CD4-positive, alpha-beta memory T cell (primary cell): Measurements from ENCODE around the gene TMEM258. TPM values are rescaled to one million over a fixed set of nuclear protein-coding genes. Genes with fewer than 3 reads are reported as not detected.
A peak's percentile ranks its signal among the peaks of the same experiment; 100 is the strongest.

Experiments
- CTCF ChIA-PET: fragments of 350-600 bp; sonication (Branson Sonifier 250); formaldehyde crosslinking; loops from one replicate; lab custom pipeline; 2021; ENCODE audit warnings: inconsistent platforms; ENCODE audit not compliant: partially characterized antibody; lab: Charles Lee
- POLR2A ChIA-PET: fragments of 350-600 bp; sonication (Branson Sonifier 250); formaldehyde crosslinking; loops from one replicate; lab custom pipeline; 2021; ENCODE audit not compliant: partially characterized antibody; lab: Charles Lee
- DNase-seq, 5 donors: peaks; one replicate each; pipeline versions ENCODE4 v3.0.0 to v3.0.0-alpha.2; 2020 to 2022; ENCODE audit warnings: mixed read lengths in 1 of 5
- H3K27ac ChIP-seq: one replicate; pipeline ENCODE4 v1.7.0; 2013; ENCODE audit warnings: low read depth, low read length
- H3K27me3 ChIP-seq: 2 replicates; pipeline ENCODE4 v1.7.0; 2013; ENCODE audit warnings: mild to moderate bottlenecking, low read length, moderate library complexity; ENCODE audit not compliant: insufficient read depth
- H3K36me3 ChIP-seq: 2 replicates; pipeline ENCODE4 v1.7.0; 2013; ENCODE audit warnings: mild to moderate bottlenecking, low read length, moderate library complexity; ENCODE audit not compliant: insufficient read depth
- H3K4me1 ChIP-seq: 2 replicates; pipeline ENCODE4 v1.7.0; 2013; ENCODE audit warnings: mild to moderate bottlenecking, low read length, moderate library complexity; ENCODE audit not compliant: insufficient read depth
- H3K4me3 ChIP-seq, 2 donors: one replicate each; pipeline ENCODE4 v1.7.0; 2013; ENCODE audit warnings: low read length in 2 of 2, mild to moderate bottlenecking in 1 of 2
- H3K9me3 ChIP-seq, 2 donors: one replicate each; pipeline ENCODE4 v1.7.0; 2013; ENCODE audit warnings: low read length in 2 of 2, control low read depth in 1 of 2; ENCODE audit not compliant: control insufficient read depth in 1 of 2
- H3K27ac Mint-ChIP-seq, 7 donors: one replicate each; pipeline ENCODE4 v1.8.0; 2020 to 2021; ENCODE audit warnings: mixed read lengths in 7 of 7, mild to moderate bottlenecking in 6 of 7, inconsistent platforms in 3 of 7, moderate library complexity in 3 of 7
- H3K27me3 Mint-ChIP-seq, 2 donors: one replicate each; pipeline ENCODE4 v1.8.0; 2020 to 2021; ENCODE audit warnings: mixed read lengths in 2 of 2
- H3K36me3 Mint-ChIP-seq, 2 donors: one replicate each; pipeline ENCODE4 v1.8.0; 2020 to 2021; ENCODE audit warnings: mixed read lengths in 2 of 2, inconsistent platforms in 1 of 2, mild to moderate bottlenecking in 1 of 2
- H3K4me1 Mint-ChIP-seq, 4 donors: one replicate each; pipeline ENCODE4 v1.8.0; 2020 to 2021; ENCODE audit warnings: mixed read lengths in 4 of 4, mild to moderate bottlenecking in 1 of 4
- H3K4me3 Mint-ChIP-seq, 8 donors: one replicate each; pipeline ENCODE4 v1.8.0; 2020 to 2021; ENCODE audit warnings: mixed read lengths in 8 of 8, mild to moderate bottlenecking in 7 of 8, moderate library complexity in 6 of 8, inconsistent platforms in 3 of 8
- H3K9me3 Mint-ChIP-seq, 8 donors: one replicate each; pipeline ENCODE4 v1.8.0; 2020 to 2021; ENCODE audit warnings: mixed read lengths in 8 of 8, mild to moderate bottlenecking in 5 of 8, inconsistent platforms in 3 of 8, moderate library complexity in 1 of 8
- intact Hi-C: fragments of 100-400 bp; cut with micrococcal nuclease; formaldehyde crosslinking; loops from one replicate; pipeline ENCODE4 v1.15.1; 2023
- polyA plus RNA-seq, 2 donors: library from polyadenylated mRNA; unstranded; fragments of 300-500 nt; fragmentation: Illumina TruSeq; gene quantifications; one replicate each; pipeline ENCODE4 v1.2.3, GENCODE V29; 2021
- total RNA-seq, 2 experiments: library from RNA; stranded (reverse); gene quantifications; one replicate each; pipeline ENCODE4 v1.2.3, GENCODE V29; 2021

The TMEM258 gene
- total and polyA plus RNA-seq, 4 experiments from 2014 or later: 113 to 276 (median 152) TPM

DNA sequence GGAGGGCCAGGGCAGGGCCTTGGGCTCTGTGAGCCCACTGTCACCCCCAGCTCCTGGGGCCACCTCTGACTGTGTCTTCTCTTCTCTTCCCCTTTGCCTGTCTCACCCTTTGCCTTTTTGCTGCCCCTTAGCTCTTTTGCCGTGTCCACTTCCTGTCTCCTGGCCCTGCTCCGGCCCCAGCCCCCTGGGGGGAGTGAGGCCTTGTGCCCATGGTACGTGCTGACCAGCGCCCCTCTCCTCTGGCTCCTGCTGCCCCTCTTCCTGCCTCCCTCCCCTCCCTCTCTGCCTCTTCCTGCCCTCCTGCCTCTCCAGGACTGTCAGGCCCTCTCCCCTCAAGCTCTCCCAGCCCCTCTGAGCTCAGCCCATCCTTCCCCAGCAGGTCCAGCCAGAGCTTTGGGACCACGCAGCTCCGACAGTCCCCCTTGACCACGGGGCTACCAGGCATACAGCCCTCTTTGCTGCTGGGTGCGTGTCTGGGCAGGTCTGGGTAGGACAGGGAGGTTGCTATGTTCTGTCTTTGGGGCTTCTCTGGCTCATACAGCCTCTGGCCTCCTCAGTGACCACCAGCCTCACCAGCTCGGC is 11.7 kb downstream of the TMEM258 start:
- no peak for DNase-seq
- H3K27me3 ChIP-seq: no peaks in the 10 kb centered on the region
- H3K36me3 Mint-ChIP-seq: peaks cover 10 to 19% of the 10 kb centered on the region in 2 donors
- H3K4me3 Mint-ChIP-seq: no peak overlapping the region
- H3K27me3 Mint-ChIP-seq: no peaks in the 10 kb centered on the region
- no peak overlapping the region for H3K27ac ChIP-seq
- H3K36me3 ChIP-seq: peaks cover 11% of the 10 kb centered on the region
- ChIA-PET POLR2A (interaction anchor here (1.1 to 1.5 kb wide), 2 partner anchors 11 to 14 kb away, joined by 3 to 5 read pairs; no protein-coding TSS in a partner anchor), CTCF (interaction anchor here (1.2 to 1.5 kb wide), 3 partner anchors 17 to 302 kb away, joined by 3 to 6 read pairs (median 4); no protein-coding TSS in a partner anchor)
- intact Hi-C loops: no loop called here
- H3K9me3 Mint-ChIP-seq: no peaks in the 10 kb centered on the region
- no peaks in the 10 kb centered on the region for H3K9me3 ChIP-seq
- H3K4me1 ChIP-seq: peaks cover 13% of the 10 kb centered on the region
- H3K4me3 ChIP-seq: no peak overlapping the region
- H3K4me1 Mint-ChIP-seq: peaks cover 3 to 20% (median 10%) of the 10 kb centered on the region in 4 donors
- peak overlapping the region in 1 of 7 donors; percentile 10 for H3K27ac Mint-ChIP-seq

DNA sequence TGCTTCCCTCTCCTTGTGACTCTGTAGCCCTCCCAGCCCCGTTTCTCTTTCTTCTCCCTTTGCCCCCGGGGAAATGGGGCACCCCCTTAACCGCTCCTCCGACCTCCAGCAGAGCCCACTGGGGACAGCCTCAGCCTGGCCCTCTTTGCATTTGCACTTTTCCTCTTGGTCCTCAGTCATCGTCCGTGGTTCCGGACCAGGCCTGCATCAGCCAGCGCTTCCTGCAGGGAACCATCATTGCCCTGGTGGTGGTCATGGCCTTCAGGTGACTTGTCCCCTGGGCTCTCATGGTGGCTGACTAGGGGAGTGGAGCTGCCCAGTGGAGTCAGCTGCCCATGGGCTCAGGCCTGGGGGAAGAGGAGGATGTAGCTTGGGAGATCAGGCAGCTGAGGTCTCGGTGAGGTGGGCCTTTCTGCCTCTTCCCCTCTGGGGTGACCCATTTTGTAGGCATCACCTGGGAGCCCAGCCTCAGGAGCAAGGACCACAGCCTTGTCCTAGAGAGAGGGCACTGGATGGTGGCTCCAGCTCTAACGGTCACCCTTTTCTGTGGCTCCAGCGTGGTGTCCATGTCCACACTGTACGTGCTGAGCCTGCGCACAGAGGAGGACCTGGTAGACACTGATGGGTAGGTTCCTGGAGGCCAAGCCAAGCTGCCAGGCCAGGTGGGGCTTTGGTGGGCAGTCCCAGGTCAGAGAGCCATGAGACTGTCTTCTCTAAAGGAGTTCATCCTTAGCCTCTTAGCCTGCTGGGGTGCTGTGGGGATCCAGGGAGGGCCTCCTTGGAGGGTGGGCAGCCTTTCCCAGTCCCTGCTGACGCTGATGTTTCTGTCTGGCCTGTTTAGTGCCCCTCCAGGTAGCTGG is 12.5 kb downstream of the TMEM258 start:
- Mint-ChIP-seq H3K36me3 (peaks cover 2 to 12% of the 10 kb centered on the region in 2 donors), H3K27ac (peak overlapping the region in 2 of 7 donors; percentile 53 to 74), H3K4me1 (peaks cover 4 to 20% (median 10%) of the 10 kb centered on the region in 4 donors), H3K27me3 (no peaks in the 10 kb centered on the region), H3K4me3 (no peak overlapping the region), H3K9me3 (no peaks in the 10 kb centered on the region)
- H3K27me3 ChIP-seq: no peaks in the 10 kb centered on the region
- no peak for DNase-seq
- H3K9me3 ChIP-seq: no peaks in the 10 kb centered on the region
- no peak overlapping the region for H3K4me3 ChIP-seq
- CTCF ChIA-PET: interaction anchor here (1.2 to 1.5 kb wide), 3 partner anchors 18 to 302 kb away, joined by 3 to 6 read pairs (median 4); no protein-coding TSS in a partner anchor
- H3K36me3 ChIP-seq: peaks cover 5% of the 10 kb centered on the region
- no peak overlapping the region for H3K27ac ChIP-seq
- POLR2A ChIA-PET: interaction anchor here (1.1 to 1.5 kb wide), 2 partner anchors 12 to 13 kb away, joined by 3 to 5 read pairs; no protein-coding TSS in a partner anchor
- H3K4me1 ChIP-seq: peaks cover 13% of the 10 kb centered on the region
- intact Hi-C loops: no loop called here

DNA sequence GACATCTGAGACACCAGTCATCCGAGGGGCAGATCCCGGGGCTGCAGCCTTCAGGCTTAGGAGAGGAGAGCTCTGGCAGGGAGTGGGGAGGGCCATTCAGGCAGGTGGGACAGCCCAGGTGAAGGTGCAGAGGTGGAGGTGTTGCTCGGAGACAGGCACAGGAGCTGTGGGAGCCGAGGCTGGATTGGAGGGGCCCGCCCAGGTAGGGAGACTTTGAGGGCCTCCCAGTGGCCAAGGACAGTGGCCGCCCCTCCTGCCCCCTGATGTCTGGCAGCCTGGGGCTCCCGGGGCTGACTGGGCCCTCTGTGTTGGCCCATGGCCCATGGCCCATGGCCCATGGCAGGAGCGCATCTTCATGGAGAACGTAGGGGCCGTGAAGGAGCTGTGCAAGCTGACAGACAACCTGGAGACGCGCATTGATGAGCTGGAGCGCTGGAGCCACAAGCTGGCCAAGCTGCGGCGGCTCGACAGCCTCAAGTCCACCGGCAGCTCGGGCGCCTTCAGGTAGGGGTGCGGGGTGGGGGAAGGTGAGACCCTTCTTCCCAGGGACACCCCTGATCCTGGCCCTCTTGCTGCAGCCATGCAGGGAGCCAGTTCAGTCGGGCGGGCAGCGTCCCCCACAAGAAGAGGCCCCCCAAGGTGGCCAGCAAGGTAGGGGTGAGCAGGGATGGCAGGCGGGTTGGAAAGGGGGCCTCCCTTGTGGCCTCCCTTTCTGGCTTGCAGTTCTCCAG is 13.3 kb downstream of the TMEM258 start:
- no peak overlapping the region for H3K27ac ChIP-seq
- DNase-seq: no peak
- peaks cover 4 to 20% (median 10%) of the 10 kb centered on the region in 4 donors for H3K4me1 Mint-ChIP-seq
- no peaks in the 10 kb centered on the region for H3K36me3 ChIP-seq
- peak overlapping the region in 1 of 8 donors; percentile 73 for H3K4me3 Mint-ChIP-seq
- H3K9me3 Mint-ChIP-seq: no peaks in the 10 kb centered on the region
- POLR2A ChIA-PET: no interaction called here
- H3K9me3 ChIP-seq: no peaks in the 10 kb centered on the region
- H3K27ac Mint-ChIP-seq: no peak overlapping the region
- no peaks in the 10 kb centered on the region for H3K27me3 ChIP-seq
- CTCF ChIA-PET: interaction anchor here (1.5 kb wide), 1 partner anchor 46 kb away, joined by 4 read pairs; no protein-coding TSS in a partner anchor
- no peak overlapping the region for H3K4me3 ChIP-seq
- peaks cover 13% of the 10 kb centered on the region for H3K4me1 ChIP-seq
- intact Hi-C loops: no loop called here
- peaks cover 0 to 4% of the 10 kb centered on the region in 2 donors for H3K36me3 Mint-ChIP-seq
- no peaks in the 10 kb centered on the region for H3K27me3 Mint-ChIP-seq

DNA sequence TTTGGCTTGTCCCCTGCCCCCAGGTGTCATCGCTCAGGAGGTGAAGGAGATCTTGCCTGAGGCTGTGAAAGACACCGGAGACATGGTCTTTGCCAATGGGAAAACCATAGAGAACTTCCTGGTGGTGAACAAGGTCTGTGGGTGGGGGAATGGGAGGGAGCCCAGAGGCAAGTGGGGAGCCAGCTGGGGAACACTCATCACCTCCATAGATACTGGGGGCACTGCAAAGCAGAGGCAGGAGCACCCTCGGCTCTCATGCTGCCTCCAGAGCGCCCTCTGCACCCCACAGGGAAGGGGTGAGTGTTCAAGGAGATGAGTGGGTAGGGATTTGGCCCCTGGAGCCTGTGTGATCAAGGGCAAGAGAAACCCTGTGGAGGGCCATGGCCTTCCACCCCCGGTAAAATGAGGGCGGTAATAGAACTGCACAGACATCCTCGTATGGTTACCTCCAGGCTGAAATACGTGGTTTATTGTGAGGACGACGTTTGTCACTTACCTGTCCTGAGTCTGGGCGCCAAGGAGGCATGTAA is 14.0 kb downstream of the TMEM258 start:
- Mint-ChIP-seq H3K36me3 (peaks cover 0 to 1% of the 10 kb centered on the region in 2 donors), H3K27ac (no peak overlapping the region), H3K4me1 (peaks cover 4 to 20% (median 10%) of the 10 kb centered on the region in 4 donors), H3K27me3 (no peaks in the 10 kb centered on the region), H3K9me3 (no peaks in the 10 kb centered on the region), H3K4me3 (peak overlapping the region in 6 of 8 donors; percentile 43 to 73 (median 68))
- ChIA-PET CTCF (no interaction called here), POLR2A (no interaction called here)
- Histone ChIP-seq H3K4me1 (peaks cover 13% of the 10 kb centered on the region), H3K9me3 (no peaks in the 10 kb centered on the region), H3K36me3 (no peaks in the 10 kb centered on the region), H3K27me3 (no peaks in the 10 kb centered on the region), H3K27ac (no peak overlapping the region), H3K4me3 (no peak overlapping the region)
- no peak for DNase-seq
- intact Hi-C loops: no loop called here

DNA sequence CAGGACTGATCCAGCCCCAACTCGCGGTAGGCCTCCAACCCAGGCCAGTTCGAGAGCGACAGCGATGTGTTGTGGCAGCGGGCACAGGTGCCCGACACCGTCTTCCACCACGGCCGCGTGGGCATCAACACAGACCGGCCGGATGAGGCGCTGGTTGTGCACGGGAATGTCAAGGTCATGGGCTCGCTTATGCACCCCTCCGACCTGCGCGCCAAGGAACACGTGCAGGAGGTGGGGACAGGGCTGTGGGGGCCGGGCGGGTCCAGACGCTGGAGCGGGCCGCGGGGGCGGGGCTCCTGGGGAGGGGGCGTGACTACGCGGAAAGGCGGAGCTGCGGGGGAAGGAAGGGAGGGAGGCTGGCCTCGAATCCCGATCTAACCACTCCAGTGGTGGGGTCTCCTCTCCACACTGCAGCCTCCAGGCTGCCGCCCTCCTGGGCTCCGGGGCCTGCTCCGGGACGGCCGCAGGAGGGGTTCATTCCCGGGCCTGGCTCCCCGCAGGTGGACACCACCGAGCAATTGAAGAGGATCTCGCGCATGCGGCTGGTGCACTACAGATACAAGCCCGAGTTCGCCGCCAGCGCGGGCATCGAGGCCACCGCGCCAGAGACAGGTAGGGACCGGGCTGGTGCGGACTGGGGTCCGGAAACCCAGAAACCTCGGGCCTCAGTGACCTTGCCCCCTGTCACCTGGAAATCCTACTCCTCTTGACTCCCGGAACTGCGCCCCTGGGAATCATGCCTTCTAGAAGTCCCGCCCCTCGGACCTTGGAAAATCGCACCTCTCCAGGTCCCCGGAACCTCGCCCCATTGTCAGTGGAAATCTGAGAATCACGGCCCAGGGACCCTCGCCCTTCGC is 14.9 kb downstream of the TMEM258 start:
- peaks cover 18% of the 10 kb centered on the region for H3K4me1 ChIP-seq
- Mint-ChIP-seq H3K4me1 (peaks cover 6 to 29% (median 12%) of the 10 kb centered on the region in 4 donors), H3K27me3 (no peaks in the 10 kb centered on the region), H3K4me3 (peak overlapping the region; percentile 67 to 82 (median 73)), H3K36me3 (no peaks in the 10 kb centered on the region), H3K9me3 (no peaks in the 10 kb centered on the region), H3K27ac (peak overlapping the region in 3 of 7 donors; percentile 6 to 60 (median 23))
- H3K4me3 ChIP-seq: peak overlapping the region in 1 of 2 donors; percentile 28
- H3K27ac ChIP-seq: peak overlapping the region; percentile 19
- ChIA-PET CTCF (interaction anchor here (1.1 to 1.4 kb wide), 3 partner anchors 18 to 38 kb away, joined by 3 to 4 read pairs (median 4); no protein-coding TSS in a partner anchor), POLR2A (no interaction called here)
- H3K27me3 ChIP-seq: no peaks in the 10 kb centered on the region
- intact Hi-C loops: loop anchor here (1.0 kb wide), 1 partner anchor 15 kb away; the partner anchor contains the start of genes FEN1 and TMEM258
- no peaks in the 10 kb centered on the region for H3K36me3 ChIP-seq
- H3K9me3 ChIP-seq: no peaks in the 10 kb centered on the region
- DNase-seq: peak; percentile 49 to 67 (median 60)

DNA sequence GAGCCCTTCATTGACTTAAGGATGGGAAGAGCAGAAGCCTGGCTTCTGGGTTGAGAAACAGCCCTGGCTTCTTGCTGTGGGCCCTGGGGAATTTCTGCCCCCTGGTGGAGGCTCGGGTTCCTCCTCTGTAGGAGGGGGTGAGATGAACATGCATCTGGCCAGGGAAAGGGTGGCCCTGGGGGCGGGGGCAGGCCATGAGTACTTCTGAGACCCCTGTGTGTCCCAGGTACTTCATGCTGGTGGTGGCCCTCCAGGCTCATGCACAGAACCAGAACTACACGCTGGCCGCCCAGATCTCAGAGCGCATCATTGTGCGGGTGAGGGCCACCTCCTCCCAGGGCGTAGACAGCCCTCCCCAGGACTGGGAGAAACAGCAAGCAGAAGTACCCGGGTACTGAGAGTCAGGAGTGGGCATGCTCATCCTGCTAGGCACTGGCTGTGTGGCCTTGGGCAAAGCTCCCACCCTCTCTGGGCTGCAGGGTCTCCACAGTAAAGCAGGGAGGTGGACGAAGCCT is 15.8 kb downstream of the TMEM258 start:
- H3K27ac ChIP-seq: no peak overlapping the region
- peak overlapping the region in 4 of 7 donors; percentile 46 to 71 (median 65) for H3K27ac Mint-ChIP-seq
- ChIA-PET POLR2A (no interaction called here), CTCF (interaction anchor here (1.1 to 1.4 kb wide), 3 partner anchors 17 to 39 kb away, joined by 3 to 4 read pairs (median 4); no protein-coding TSS in a partner anchor)
- peaks cover 6 to 33% (median 12%) of the 10 kb centered on the region in 4 donors for H3K4me1 Mint-ChIP-seq
- no peaks in the 10 kb centered on the region for H3K36me3 Mint-ChIP-seq
- H3K27me3 ChIP-seq: no peaks in the 10 kb centered on the region
- H3K9me3 ChIP-seq: no peaks in the 10 kb centered on the region
- intact Hi-C loops: loop anchor here (1.0 kb wide), 1 partner anchor 16 kb away; the partner anchor contains the start of genes FEN1 and TMEM258
- peak overlapping the region in 1 of 2 donors; percentile 28 for H3K4me3 ChIP-seq
- no peaks in the 10 kb centered on the region for H3K9me3 Mint-ChIP-seq
- H3K36me3 ChIP-seq: no peaks in the 10 kb centered on the region
- no peaks in the 10 kb centered on the region for H3K27me3 Mint-ChIP-seq
- peaks cover 21% of the 10 kb centered on the region for H3K4me1 ChIP-seq
- peak overlapping the region; percentile 26 to 82 (median 64) for H3K4me3 Mint-ChIP-seq
- peak in 4 of 5 donors; percentile 31 to 47 (median 36) for DNase-seq
